LNCaP clone FGC (cell line): ENCODE measurements around the gene ADRB1.

Experiments
- DNase-seq: peaks from one replicate; pipeline ENCODE4 v3.0.0-alpha.2; 2011; ENCODE audit warnings: low read depth
- H3K4me3 ChIP-seq: 2 replicates; pipeline ENCODE4 v1.5.1; 2011; ENCODE audit warnings: mild to moderate bottlenecking, low read depth, low read length, control low read depth
- TF ChIP-seq, protein P1 (sequence below): IDR thresholded peaks from 2 replicates; pipeline ENCODE4 v1.5.1; 2012; ENCODE audit warnings: mild to moderate bottlenecking; ENCODE audit not compliant: control insufficient read depth, insufficient read depth; ENCODE audit errors: extremely low read depth

ADRB1 gene

DNA sequence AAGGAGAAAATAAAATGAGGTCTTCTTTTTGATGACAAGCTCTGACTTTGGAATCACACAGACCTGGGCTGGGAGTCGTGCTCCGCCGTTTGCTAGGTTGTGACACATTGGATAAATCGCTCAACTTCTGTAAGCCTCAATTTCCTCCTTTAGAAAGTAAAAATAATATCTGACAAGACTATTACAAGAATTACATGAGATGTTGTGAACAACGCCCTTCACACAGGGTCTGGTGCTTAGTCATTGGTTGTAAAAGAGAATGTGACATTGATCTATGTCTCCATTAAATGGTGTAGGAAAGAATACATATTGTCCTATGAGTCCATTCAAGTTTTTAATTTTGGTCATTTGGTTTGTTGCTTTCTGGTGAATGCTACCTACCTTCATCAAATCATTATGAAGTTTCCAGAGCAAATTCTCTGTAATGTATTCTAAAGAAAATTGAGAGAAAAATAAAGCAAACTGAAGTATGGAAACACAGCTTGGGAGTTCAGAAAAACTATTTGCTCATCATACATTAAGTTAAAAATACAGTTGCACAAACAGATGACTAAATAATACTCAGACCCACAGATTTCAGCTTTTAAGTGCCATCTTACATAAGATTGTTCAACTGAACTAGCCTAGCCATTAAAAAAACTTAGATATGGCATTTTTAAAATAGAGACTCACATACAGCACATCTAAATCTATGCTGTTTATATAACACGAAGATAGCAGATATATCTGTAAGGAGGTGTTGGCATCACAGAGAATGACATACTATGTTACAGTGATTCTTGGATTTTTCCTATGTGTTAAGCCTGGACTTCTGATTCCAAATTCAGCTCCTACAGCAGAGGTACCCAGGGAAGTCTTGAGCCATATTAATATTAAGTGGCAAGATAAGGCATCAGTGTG lies 12.3 kb upstream of the ADRB1 start:
- TF ChIP-seq, protein P1, sequence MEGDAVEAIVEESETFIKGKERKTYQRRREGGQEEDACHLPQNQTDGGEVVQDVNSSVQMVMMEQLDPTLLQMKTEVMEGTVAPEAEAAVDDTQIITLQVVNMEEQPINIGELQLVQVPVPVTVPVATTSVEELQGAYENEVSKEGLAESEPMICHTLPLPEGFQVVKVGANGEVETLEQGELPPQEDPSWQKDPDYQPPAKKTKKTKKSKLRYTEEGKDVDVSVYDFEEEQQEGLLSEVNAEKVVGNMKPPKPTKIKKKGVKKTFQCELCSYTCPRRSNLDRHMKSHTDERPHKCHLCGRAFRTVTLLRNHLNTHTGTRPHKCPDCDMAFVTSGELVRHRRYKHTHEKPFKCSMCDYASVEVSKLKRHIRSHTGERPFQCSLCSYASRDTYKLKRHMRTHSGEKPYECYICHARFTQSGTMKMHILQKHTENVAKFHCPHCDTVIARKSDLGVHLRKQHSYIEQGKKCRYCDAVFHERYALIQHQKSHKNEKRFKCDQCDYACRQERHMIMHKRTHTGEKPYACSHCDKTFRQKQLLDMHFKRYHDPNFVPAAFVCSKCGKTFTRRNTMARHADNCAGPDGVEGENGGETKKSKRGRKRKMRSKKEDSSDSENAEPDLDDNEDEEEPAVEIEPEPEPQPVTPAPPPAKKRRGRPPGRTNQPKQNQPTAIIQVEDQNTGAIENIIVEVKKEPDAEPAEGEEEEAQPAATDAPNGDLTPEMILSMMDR = no peak
- H3K4me3 ChIP-seq = no peak overlapping the region
- no peak for DNase-seq

DNA sequence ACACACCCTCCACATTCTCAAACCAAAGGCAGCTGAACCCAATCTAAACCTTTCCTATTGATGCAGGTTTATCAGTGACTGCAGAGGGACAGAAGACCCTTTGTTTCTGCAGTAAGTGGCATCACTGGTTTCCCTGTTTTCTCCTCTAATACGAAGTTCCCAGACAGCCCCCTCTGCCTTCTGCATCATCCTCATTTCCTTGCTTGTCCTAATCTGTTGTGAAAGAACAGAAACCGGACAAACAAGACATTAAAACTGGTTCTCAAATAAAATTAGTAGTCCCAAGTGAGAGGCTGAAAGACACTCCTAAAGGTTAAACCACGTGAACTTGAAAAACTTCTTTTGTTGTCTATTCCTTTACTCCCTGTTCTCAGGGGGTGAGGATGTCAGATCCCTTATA lies 10.1 kb upstream of the ADRB1 start:
- no peak overlapping the region for H3K4me3 ChIP-seq
- DNase-seq = peak; percentile 60
- TF ChIP-seq, protein P1 = no peak

DNA sequence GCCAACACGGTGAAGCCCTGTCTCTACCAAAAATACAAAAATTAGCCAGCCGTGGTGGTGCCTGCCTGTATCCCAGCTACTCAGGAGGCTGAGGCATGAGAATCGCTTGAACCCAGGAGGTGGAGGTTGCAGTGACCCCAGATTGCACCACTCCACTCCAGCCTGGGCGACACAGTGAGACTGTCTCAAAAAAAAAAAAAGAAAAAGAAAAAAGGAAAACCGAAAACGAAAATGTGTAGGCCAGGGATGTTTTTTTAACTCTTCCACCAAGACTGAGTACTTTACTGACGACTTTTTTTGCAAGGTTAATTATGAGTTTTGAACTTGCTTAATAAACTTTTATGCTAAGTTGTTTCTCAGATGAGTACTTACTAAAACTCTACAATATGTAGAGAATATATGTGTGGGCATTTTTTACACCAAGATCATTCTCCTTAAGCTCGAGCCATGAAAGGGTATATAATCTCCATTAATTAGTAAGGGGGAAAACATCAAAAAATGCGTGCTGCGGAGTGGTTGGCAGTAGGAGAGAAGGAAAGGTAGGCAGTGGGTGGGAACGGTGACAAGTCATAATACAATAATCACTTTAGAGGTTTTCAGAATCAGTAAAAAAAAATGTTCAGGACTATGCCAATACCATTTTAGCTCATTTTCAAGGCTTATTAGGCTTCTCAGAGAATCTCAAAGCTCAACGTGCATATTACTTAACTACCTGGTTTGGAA lies 8.6 kb upstream of the ADRB1 start:
- TF ChIP-seq, protein P1 = no peak
- DNase-seq = no peak
- no peak overlapping the region for H3K4me3 ChIP-seq

DNA sequence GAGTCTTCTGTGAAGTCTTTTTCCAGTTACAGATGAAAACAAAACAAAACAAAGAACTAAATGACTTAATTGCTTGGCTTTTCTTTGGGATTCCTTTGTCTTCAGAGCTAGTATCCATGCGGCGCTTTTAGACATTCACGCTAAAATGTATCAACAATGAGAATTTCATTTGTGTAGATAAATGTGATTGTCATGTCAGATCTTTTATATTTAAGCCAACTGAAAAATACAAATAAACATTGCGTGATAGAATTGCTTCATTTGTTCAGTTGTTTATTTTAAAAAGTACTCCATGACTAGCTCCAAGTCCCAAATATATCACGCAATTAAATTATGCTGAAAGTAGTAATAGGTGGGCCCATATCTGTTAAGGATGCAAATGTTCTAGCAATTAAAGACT lies 7.9 kb upstream of the ADRB1 start:
- H3K4me3 ChIP-seq = no peak overlapping the region
- TF ChIP-seq, protein P1 = no peak
- DNase-seq = no peak

DNA sequence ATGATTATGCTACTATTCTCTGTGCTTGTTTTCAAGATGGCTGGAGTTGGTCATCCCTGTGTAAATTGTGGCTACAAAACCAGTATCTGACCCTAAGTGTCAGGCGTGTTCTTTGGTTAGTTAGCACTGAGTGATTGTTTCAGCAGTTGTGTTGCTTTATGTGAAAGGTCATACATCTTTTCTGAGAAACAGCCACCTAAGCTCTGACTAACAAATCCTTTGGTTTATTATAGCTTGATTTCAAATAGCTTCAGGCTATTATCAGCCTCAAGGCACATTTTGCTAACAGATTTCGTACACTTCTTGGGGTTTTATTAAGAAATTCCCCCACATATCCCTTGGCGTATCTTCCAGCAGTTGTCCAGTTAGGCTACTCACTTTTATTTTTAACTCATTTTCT lies 4.8 kb upstream of the ADRB1 start:
- TF ChIP-seq, protein P1 = no peak
- H3K4me3 ChIP-seq = no peak overlapping the region
- no peak for DNase-seq

DNA sequence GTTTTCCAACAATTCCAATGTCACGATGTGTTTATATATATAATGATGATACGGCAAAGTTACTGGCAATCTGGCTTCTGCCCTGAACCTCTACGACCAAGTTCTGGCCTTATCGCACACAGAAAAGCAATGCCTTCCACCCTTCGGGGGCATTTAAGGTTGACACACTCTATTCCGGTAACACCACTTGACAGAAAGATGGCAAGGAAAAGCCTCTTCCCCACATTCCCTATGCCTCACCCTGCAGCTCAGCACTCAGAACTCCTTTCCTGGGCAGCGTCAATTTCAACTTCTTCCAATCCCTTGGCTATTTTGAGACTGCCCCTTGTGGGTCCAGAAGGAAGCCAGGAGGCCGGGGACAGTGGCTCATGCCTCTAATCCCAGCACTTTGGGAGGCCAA lies 2.5 kb upstream of the ADRB1 start:
- TF ChIP-seq, protein P1 = no peak
- DNase-seq = no peak
- no peak overlapping the region for H3K4me3 ChIP-seq
